UCSD-AML1 (cell line): ENCODE measurements around the gene XAGE5.
"Not testable (repeated sequence)": the region's sequence is repeated elsewhere in the genome, so short reads cannot be mapped to it uniquely, and the experiment has no call there.

Source experiments
- DNase-seq: peaks from one replicate; lab custom pipeline; 2025; ENCODE audit not compliant: unreplicated experiment; lab: John Stamatoyannopoulos, UW

XAGE5 gene

GRCh38 chrX:52811065-52811625 is at the start of gene XAGE5:
TSS of gene XAGE5 (plus strand) at chrX:52811287. CDS start at chrX:52812567, 1,280 bp downstream.
- no peak for DNase-seq

- DNase-seq: not testable (repeated sequence)
Observed at GRCh38 chrX:52765983-52766382, 45.1 kb upstream of the XAGE5 start.

GRCh38 chrX:52773504-52773903 is 37.6 kb upstream of the XAGE5 start:
- not testable (repeated sequence) for DNase-seq

- DNase-seq: not testable (repeated sequence)
Observed at GRCh38 chrX:52797327-52797726, 13.8 kb upstream of the XAGE5 start, which contains the start of gene SPANXN5. TSS of gene SPANXN5 (minus strand) at chrX:52797427. CDS start at chrX:52797348, 79 bp downstream.

- DNase-seq: not testable (repeated sequence)
Observed at GRCh38 chrX:52804876-52805275, 6.2 kb upstream of the XAGE5 start.

- DNase-seq: no peak
Observed at GRCh38 chrX:52819788-52820187, 8.7 kb downstream of the XAGE5 start.

- DNase-seq: no peak
Observed at GRCh38 chrX:52821079-52821760, 10.1 kb downstream of the XAGE5 start.

- DNase-seq: no peak
Observed at GRCh38 chrX:52824608-52825007, 13.5 kb downstream of the XAGE5 start.

- no peak for DNase-seq
Observed at GRCh38 chrX:52830551-52830950, 19.5 kb downstream of the XAGE5 start.

GRCh38 chrX:52839137-52839536 is 28.1 kb downstream of the XAGE5 start:
- no peak for DNase-seq

- not testable (repeated sequence) for DNase-seq
Observed at GRCh38 chrX:52843619-52844018, 32.5 kb downstream of the XAGE5 start.

GRCh38 chrX:52852110-52852860 is 41.2 kb downstream of the XAGE5 start:
- DNase-seq: no peak

GRCh38 chrX:52856991-52857525 is 46.0 kb downstream of the XAGE5 start:
- DNase-seq: not testable (repeated sequence)

- no peak for DNase-seq
Observed at GRCh38 chrX:52865343-52865998, 54.4 kb downstream of the XAGE5 start.
